ENCODE data around the gene NDUFS8.

Gene NDUFS8

DNA sequence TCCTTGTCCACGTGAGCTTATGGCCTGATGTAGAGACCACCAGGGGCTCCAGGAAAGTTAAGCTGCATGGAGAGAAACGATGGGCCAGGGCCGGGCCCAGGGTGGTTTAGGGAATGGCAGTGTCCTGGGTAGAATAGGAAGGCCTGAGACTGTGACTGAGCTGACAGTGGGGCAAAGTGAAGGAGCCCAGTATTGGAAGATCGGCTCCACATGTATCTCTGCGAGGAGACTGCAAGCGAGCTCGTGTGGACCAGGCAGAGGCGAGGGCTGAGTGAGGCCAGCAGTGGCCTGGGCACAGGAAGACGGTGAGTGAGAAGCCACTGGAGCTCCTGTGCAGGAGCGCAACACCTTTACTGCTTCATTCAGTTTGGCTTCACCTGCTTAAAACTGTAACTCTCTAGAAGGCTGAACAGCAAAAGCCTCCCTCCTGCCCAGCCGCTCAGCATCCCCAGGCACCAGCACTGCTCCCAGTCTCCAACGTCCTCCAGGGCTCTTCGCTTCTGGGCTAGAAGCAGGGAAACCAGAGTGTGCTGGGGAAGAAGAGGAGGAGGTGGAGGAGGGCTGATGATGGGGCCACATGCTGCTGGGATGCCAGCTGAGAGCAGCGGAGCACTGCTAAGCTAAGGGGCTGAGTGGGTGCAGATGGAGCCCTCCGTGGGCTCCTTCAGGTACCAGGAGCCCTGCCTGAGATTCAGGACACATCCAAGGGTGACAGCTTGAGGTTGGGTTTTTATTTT is 21.8 kb downstream of the NDUFS8 start:
- peak; percentile 28 for DNase-seq

- DNase-seq: peak; percentile 31
Observed at GRCh38 chr11:68053117-68053516, 22.6 kb downstream of the NDUFS8 start.

DNA sequence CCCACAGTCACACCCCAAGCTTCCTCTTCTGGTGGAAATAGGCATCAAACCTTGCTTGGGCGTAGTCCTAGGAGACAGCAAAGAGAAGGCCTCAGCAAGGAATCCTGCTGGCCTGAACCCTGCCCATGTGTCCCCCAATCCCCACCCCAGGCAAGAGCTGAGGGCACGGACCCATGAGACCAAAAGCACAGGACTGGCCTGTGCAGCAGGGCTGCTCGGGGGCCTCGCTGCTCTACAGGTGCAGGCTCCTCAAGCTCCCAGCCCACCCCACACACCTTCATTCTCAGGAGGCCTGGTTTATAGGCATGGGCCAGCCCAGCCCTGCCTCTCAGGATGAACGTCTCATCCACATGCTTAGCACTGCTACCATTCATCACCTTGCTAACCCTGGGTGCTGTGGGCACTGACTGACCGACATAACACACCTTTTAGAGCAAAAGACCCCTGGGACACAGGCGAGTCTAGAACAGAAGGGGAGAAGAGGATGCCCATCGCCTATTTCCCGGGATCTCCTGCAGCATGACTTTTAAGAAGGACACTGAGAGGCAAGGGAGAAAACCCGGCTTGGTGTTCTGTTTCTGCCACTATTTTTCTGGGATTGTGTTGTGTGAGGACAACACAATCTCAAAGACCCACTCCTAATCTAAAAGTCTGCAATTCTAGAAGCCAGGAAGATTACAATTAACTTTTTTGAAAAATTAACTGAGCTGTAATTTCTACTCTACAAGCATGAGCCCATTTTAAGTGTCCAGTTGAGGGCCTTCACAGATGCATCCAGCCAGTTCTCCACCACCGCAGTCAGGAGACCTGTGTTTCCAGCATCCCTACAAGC is 23.7 kb downstream of the NDUFS8 start:
- no peak for DNase-seq

DNA sequence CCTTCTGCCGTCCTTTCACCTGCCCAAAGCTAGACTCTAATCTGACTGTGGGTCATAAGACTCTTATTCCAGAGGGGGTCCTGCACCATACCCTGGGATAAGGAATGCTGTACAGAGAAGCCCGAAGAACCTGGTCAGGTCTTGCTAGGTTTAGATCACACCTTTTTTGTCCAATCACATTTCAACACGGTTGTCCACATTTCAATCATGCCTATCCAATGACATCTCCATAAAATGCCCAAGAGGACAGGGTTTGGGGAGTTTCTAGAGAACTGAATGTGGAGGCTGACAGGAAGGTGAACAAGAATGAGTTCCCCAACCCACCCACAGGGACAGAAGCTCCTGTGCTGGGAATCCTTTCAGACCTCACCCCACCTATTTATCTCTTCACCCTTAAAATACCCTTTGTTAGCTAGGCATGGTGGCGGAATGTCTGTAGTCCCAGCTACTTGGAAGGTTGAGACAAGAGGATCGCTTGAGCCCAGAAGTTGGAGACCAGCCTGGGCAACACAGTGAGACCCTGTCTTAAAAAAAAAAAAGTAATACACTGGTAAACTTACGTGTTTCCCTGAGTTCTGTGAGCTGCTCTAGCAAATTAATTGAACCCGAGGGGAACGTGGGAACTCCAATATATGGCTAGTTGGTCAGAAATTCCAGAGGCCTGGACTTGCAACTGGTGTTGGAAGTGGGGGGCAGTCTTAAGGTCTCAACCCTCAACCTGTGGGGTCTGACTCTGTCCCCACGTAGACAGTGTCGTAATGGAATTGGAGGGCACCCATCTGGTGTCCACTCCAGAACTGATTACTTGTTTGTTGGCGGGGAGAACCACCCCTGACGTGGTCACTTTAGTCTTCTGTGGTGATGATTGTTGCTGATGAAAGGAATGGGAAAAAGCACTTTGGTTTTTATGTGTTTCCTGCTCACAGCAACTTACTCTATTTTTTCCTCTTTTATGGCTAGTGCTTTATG is 26.1 kb downstream of the NDUFS8 start:
- no peak for DNase-seq

DNA sequence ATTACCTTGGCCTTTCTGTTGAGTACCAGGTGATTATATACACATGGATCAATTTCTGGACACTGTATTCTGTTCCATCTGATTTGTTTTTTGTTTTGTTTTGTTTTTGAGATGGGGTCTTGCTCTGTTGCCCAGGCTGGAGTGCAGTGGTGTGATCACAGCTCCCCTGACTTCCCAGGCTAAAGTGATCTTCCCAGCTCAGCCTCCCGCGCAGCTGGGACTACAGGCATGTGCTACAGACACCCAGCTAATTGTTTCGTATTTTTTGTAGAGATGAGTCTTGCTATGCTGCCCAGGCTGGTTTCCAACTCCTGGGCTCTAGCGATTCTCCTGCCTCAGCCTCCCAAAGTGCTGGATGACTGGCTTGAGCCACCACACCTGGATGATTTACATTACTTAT is 27.3 kb downstream of the NDUFS8 start:
- DNase-seq: no peak

DNA sequence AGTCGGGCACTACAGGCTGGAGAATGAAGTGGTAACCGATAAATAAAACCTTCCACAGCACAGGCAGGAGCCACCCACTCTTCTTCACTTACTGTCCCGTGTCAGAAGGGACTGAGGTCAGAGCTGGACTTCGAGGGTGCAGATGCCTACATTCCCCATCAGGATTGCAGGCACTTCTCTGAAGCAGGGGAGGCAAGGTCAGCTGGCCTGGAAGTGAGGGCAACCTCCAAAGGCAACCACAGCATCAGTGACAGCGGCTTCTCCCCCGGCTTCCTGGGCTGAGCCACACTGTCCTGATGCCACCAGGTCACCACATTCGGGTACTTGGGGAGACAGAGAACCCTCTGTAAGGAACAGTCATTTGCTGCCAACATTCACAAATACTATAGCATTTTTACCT is 31.0 kb downstream of the NDUFS8 start:
- DNase-seq: no peak

DNA sequence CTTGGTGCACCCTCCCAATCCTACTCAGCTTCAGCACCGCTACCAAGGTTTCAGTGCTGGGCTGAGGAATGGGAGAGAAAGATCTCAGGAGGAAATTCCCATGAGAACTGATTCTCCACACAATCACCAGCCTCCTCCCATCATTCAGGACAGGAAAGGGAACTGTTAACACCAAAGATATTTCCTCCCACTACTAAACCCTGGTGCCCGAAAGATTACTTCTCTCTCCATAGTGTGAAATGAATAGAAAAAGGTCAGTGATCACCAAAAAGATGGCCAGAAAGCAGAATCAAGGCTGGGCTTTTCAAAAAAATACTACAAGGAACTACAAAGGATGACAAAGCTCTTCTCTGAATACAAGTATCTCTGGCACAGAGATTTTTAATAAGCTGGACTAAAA is 34.4 kb downstream of the NDUFS8 start:
- no peak for DNase-seq

DNA sequence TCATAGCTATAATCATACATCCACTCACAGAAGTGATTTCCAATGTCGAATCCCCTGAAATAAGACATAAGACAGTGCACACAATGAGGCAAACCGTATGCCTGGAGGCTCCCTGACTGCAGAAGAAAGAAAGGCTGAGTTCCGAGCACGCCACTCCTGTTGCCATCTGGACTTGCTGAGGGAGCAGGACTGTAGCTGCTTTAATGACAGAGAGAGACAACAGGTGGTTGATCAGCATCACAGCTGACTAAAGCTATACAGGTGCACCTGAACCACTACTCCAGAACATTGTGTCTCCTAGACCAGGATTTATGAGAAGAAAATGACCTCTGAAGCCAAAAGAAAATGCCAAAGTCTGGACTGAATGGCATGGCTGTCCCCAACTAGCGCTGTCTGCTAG is 35.4 kb downstream of the NDUFS8 start:
- no peak for DNase-seq

DNA sequence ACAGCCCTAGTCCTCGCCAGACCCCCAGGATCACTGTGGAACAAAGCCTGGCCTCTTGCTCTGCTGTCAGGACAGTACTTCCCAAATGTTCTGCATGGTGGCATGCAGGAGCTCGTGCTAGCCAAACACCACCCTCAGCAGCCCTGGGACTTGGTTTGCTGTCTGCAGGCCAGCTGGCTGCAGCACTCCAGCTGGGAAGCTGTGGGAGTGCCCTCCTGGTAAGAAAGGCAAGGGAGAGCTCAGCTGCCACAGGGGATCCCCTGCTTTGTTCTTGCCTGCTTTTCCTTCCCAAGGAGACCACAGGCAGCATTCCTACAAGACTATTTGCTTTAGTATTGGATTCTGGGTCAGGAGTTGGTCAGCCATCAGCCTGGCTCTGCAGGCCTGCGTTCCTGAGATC is 36.3 kb downstream of the NDUFS8 start:
- DNase-seq: no peak

DNA sequence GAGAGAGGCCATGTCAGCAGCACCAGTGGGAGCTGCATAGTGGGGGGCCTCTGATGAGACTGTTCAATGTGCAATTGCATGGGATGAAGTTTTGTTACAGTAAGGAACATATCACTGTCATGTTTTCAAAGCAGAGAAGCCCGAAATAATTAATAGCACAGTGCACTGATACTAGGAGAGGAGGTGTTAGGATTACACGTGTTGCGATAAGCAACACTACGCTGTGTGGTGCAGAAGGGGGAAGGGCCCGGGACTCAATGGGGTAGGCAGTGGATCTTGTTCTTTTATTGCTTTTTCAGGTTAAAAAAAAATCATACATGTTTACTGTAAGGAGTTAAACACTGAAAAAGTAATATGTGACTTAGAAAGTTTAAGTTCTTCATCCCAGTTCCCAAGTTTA is 37.5 kb downstream of the NDUFS8 start:
- DNase-seq: no peak

GRCh38 chr11:68071281-68072048 is 41.0 kb downstream of the NDUFS8 start:
- no peak for DNase-seq

DNA sequence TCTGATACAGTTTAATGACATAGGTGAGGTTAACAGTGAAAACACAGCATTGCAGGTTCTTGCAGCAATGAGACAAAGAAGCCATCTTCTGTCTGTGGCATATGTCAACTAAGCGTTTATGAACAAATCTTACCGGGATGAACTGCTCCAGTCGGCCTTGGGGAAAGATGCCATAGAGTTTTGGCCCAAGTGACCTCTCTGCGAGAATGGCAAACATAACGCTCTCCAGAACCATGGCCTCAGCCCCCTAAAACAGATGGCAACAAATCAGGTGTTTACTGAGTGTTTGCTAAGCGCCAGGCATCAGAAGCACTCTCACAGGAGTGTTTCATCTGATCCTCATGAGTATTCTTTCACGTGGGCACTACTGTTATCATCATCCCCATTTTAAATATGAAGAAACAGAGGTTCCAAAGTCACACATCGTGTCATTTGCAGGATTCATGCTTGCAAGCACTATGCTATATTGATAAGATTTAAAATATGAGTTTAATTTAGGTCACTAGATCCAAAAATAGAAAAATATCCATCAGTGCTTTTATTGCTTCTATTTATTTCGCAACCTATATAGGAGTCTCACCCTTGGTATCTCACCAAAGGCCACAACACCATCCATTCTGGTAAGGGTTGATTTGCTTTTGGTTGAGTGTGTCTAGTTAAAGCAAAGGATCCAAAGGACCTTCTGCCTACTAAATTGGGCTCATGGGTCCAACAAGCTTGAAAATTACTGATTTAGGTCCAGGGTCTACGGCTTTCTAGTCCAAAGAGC is 44.3 kb downstream of the NDUFS8 start:
- DNase-seq: no peak

GRCh38 chr11:68076371-68077042 is 46.0 kb downstream of the NDUFS8 start:
- DNase-seq: no peak

DNA sequence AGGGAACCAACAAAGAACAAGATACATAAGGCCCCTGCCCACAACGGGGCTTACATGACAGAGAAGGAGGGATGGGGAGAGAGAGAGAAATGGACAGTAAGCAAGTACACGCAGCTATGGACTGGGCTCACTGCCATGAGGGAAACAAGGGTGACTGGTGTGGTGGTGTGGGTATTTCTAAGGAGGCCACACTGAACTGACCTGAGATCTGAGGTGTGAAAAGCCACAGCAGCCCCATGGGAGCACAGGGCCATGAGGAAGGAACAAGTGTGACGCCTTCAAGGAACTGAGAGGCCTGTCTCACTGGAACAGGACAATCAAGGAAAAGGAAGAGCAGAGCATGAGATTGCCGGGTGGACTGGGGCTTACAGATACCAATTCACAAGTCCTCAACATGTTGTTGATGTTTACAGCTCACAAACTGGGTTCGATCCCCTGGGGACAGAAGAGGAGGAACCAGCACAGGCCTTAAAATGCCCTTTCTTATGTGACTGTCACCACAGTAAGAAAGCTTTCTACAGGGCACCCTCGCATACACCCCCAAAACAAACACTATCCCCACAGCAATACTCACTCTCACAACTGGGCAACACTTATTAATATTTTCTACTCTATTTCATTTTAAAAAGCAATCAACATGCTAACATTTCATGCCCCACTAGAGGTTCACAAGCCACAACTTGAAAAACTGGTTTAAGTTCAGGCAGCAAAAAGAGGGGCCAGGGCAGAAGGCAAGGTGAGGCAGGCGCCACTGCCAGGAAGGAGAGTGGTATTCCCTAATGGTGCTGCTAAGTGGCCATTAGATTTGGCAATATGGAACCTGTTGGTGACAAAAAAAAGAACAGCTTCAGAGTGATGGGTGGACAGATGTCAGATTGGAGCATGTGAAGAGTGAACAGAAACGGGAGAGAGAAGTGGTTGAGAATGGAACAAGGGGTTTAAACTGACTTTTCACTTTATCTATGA is 47.4 kb downstream of the NDUFS8 start:
- DNase-seq: no peak

DNA sequence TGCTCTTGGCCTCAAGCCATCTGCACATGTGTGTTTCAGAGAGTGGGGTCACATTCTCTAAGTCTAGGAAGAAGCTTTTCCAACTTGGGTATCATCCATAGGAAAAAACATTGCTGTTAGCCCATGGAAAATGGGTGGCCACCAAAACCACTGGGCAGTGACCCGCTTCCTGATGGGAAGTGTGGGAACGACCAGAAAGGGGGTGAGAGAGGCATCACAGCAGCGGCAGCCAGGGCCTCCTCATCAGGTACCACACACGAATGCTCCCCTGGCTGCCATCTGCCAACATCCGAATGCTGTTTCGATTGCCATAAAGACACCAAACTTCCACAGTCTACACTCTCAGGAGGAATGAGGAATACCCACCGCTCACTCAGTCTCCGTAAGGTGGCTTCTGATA is 50.4 kb downstream of the NDUFS8 start:
- DNase-seq: no peak

GRCh38 chr11:68081691-68082090 is 51.2 kb downstream of the NDUFS8 start:
- no peak for DNase-seq

GRCh38 chr11:68082481-68082880 is 52.0 kb downstream of the NDUFS8 start:
- DNase-seq: no peak

DNA sequence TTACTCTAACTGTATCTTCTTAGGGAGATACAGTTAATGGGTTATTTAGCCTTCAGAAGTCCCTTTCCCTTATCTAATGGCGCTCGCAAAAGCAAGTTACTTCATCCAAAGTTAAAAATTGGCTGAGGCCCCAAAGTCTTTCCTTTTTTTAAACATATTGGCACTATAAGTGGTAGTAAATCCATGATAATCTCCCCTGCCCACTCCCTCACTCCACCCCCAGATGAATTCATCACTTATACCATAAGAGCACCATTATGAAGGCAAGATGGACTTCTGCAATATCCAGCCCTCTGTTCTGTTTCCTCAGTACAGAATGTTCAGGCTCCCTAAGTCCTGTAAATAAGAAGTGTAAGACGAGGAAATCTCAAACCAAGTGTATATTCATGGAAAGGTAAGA is 53.0 kb downstream of the NDUFS8 start:
- no peak for DNase-seq
